PC-3 (cell line): ENCODE results near the gene KLHL28. TPM values are rescaled to one million over a fixed set of nuclear protein-coding genes. Genes with fewer than 3 reads are reported as not detected.

ENCODE experiments used
- ATAC-seq: fragments of 200-7000 bp; cut with Tn5 transposase; 2 replicates; pipeline ENCODE4 v1.9.1; 2020; ENCODE audit warnings: mild to moderate bottlenecking, moderate library complexity
- BruUV-seq: library from RNA; stranded (reverse); fragments of 400-500 nt; replicated peaks from 2 replicates; lab custom pipeline; 2021; lab: Mats Ljungman, UMichigan
- CTCF ChIA-PET: fragments of 300-600 bp; sonication (Branson Sonifier 250); formaldehyde crosslinking; loops from one replicate; lab custom pipeline; 2022; ENCODE audit warnings: antibody characterized with exemption; lab: Charles Lee
- POLR2A ChIA-PET: fragments of 300-600 bp; sonication (Branson Sonifier 250); formaldehyde crosslinking; loops from one replicate; lab custom pipeline; 2022; ENCODE audit warnings: antibody characterized with exemption; ENCODE audit not compliant: unreplicated experiment; lab: Charles Lee
- DNase-seq: peaks from one replicate; pipeline ENCODE4 v3.0.0-alpha.2; 2015
- H2AFZ ChIP-seq: fragments of 300-600 bp; sonication (generic); 2 replicates; pipeline ENCODE4 v1.6.0; 2016; ENCODE audit warnings: antibody characterized with exemption, low read length
- H3F3A ChIP-seq: fragments of 300-600 bp; sonication (generic); one replicate; pipeline ENCODE4 v1.6.0; 2017; ENCODE audit warnings: antibody characterized with exemption, low read length, control low read depth, mild to moderate bottlenecking; ENCODE audit not compliant: unreplicated experiment
- H3K27ac ChIP-seq: fragments of 300-600 bp; sonication (generic); 2 replicates; pipeline ENCODE4 v1.5.1; 2016; ENCODE audit warnings: mild to moderate bottlenecking, low read length
- H3K27me3 ChIP-seq: fragments of 300-600 bp; sonication (generic); 2 replicates; pipeline ENCODE4 v1.6.1; 2016; ENCODE audit warnings: low read length, mixed read lengths
- H3K36me3 ChIP-seq: fragments of 300-600 bp; sonication (generic); 2 replicates; pipeline ENCODE4 v1.6.1; 2016; ENCODE audit warnings: low read depth, mixed run types, low read length, mixed read lengths
- H3K4me1 ChIP-seq: fragments of 300-600 bp; sonication (generic); 2 replicates; pipeline ENCODE4 v1.5.1; 2016; ENCODE audit warnings: low read length; ENCODE audit not compliant: insufficient read depth
- H3K4me2 ChIP-seq: fragments of 300-600 bp; sonication (generic); 2 replicates; pipeline ENCODE4 v1.6.0; 2016; ENCODE audit warnings: low read length
- H3K4me3 ChIP-seq: fragments of 300-600 bp; sonication (generic); 2 replicates; pipeline ENCODE4 v1.5.1; 2016; ENCODE audit warnings: mild to moderate bottlenecking, low read length, mixed read lengths
- H3K79me2 ChIP-seq: fragments of 300-600 bp; sonication (generic); 2 replicates; pipeline ENCODE4 v1.6.1; 2017; ENCODE audit warnings: low read length, mixed read lengths
- H3K9ac ChIP-seq: fragments of 300-600 bp; sonication (generic); 2 replicates; pipeline ENCODE4 v1.6.0; 2016; ENCODE audit warnings: mild to moderate bottlenecking, low read length
- H3K9me2 ChIP-seq: fragments of 300-600 bp; sonication (generic); replicated peaks from 2 replicates; pipeline ENCODE4 v1.6.1; 2016; ENCODE audit warnings: mixed run types, low read length, mixed read lengths
- H3K9me3 ChIP-seq: fragments of 300-600 bp; sonication (generic); 2 replicates; pipeline ENCODE4 v1.6.1; 2016; ENCODE audit warnings: low read length, mixed read lengths
- H4K20me1 ChIP-seq: fragments of 300-600 bp; sonication (generic); 2 replicates; pipeline ENCODE4 v1.6.1; 2016; ENCODE audit warnings: low read length, mixed read lengths
- EZH2 ChIP-seq: fragments of 300-600 bp; sonication (generic); IDR thresholded peaks from one replicate; pipeline ENCODE4 v1.6.1; 2017; ENCODE audit warnings: antibody characterized with exemption, mild to moderate bottlenecking, low read length; ENCODE audit not compliant: unreplicated experiment
- EZH2phosphoT487 ChIP-seq: fragments of 300-600 bp; sonication (generic); IDR thresholded peaks from 2 replicates; pipeline ENCODE4 v1.6.1; 2018; ENCODE audit warnings: mild to moderate bottlenecking, antibody characterized with exemption, low read length, borderline replicate concordance
- intact Hi-C: fragments of 100-400 bp; cut with micrococcal nuclease; formaldehyde crosslinking; loops from 2 replicates; pipeline ENCODE4 v1.9.0; 2023
- total RNA-seq: library from RNA; depleted of rRNA; stranded (reverse); fragments of >200 nt; gene quantifications from 2 replicates; pipeline ENCODE4 v1.2.3, GENCODE V29; 2014
- TF ChIP-seq, protein P1 (sequence below): fragments of 300-600 bp; sonication (generic); conservative IDR thresholded peaks from 2 replicates; pipeline ENCODE4 v1.5.1; 2017; ENCODE audit warnings: antibody characterized with exemption, low read depth, mild to moderate bottlenecking, low read length

KLHL28 gene
- total RNA-seq, 1 experiment from 2014 or later = 2.5 TPM

- Histone ChIP-seq H4K20me1 (no peaks in the 10 kb centered on the region), H3K4me1 (peaks cover 16% of the 10 kb centered on the region), H3K4me2 (peak overlapping the region; percentile 81), H3K4me3 (peak overlapping the region; percentile 81), H2AFZ (peak overlapping the region; percentile 96), H3K9ac (peak overlapping the region; percentile 89; the same call in 1 of the 2 replicates), H3F3A (no peaks in the 10 kb centered on the region), H3K36me3 (no peaks in the 10 kb centered on the region), H3K9me2 (no peaks in the 10 kb centered on the region), H3K79me2 (peaks cover 9% of the 10 kb centered on the region), H3K27ac (no peak overlapping the region), H3K9me3 (no peaks in the 10 kb centered on the region), H3K27me3 (no peaks in the 10 kb centered on the region)
- intact Hi-C loops = loop anchor here (5.0 kb wide), 1 partner anchor 354 kb away; the partner anchor contains the start of gene MIS18BP1
- TF ChIP-seq EZH2 (no peak), EZH2phosphoT487 (no peak)
- TF ChIP-seq, protein P1, sequence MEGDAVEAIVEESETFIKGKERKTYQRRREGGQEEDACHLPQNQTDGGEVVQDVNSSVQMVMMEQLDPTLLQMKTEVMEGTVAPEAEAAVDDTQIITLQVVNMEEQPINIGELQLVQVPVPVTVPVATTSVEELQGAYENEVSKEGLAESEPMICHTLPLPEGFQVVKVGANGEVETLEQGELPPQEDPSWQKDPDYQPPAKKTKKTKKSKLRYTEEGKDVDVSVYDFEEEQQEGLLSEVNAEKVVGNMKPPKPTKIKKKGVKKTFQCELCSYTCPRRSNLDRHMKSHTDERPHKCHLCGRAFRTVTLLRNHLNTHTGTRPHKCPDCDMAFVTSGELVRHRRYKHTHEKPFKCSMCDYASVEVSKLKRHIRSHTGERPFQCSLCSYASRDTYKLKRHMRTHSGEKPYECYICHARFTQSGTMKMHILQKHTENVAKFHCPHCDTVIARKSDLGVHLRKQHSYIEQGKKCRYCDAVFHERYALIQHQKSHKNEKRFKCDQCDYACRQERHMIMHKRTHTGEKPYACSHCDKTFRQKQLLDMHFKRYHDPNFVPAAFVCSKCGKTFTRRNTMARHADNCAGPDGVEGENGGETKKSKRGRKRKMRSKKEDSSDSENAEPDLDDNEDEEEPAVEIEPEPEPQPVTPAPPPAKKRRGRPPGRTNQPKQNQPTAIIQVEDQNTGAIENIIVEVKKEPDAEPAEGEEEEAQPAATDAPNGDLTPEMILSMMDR = no peak
- ATAC-seq (no peak), DNase-seq (peak; percentile 13)
- BruUV-seq = no TSS peak
- CTCF ChIA-PET = no interaction called here
- POLR2A ChIA-PET = no interaction called here
Measured at GRCh38 chr14:44898551-44898950, 63.2 kb downstream of the KLHL28 start.

DNA sequence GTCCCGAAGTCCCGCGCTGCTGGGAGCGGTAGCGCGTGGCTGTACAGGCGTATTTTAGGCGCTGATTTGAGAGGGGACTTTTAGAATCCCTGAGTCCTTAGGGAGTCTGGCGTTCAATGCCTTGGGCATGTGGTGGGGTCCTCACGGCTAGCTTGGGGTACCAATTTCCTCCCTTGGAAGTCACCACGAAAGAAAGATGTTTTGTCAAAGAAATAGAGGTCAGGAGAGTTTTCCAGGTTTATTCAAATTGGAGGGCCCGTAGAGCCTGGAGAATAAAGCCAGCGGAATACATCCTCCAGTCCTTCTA, 63.9 kb downstream of the KLHL28 start:
- Histone ChIP-seq H3F3A (no peaks in the 10 kb centered on the region), H3K9me2 (no peaks in the 10 kb centered on the region), H3K27ac (peak overlapping the region; percentile 68), H3K27me3 (no peaks in the 10 kb centered on the region), H2AFZ (peak overlapping the region; percentile 96), H3K36me3 (no peaks in the 10 kb centered on the region), H4K20me1 (no peaks in the 10 kb centered on the region), H3K9me3 (no peaks in the 10 kb centered on the region), H3K4me2 (peak overlapping the region; percentile 81), H3K4me3 (peak overlapping the region; percentile 81), H3K9ac (peak overlapping the region; percentile 89), H3K79me2 (peaks cover 9% of the 10 kb centered on the region), H3K4me1 (peaks cover 16% of the 10 kb centered on the region)
- ChIA-PET CTCF (no interaction called here), POLR2A (no interaction called here)
- intact Hi-C loops = loop anchor here (1.0 to 5.0 kb wide), 3 partner anchors 65 to 355 kb away; partner anchors contain the start of genes FKBP3, MIS18BP1 and TOGARAM1
- TF ChIP-seq EZH2 = no peak
- TF ChIP-seq, protein P1 = no peak
- no peak for TF ChIP-seq EZH2phosphoT487
- no TSS peak for BruUV-seq
- peak; percentile 66 for DNase-seq
- ATAC-seq = peak; percentile 1; the same call in 1 of the 2 replicates

GRCh38 chr14:44897041-44897844, 64.5 kb downstream of the KLHL28 start:
- Histone ChIP-seq H3K9me2 (no peaks in the 10 kb centered on the region), H3K79me2 (peaks cover 9% of the 10 kb centered on the region), H3F3A (no peaks in the 10 kb centered on the region), H3K9ac (peak overlapping the region; percentile 89), H3K9me3 (no peaks in the 10 kb centered on the region), H3K27ac (peak overlapping the region; percentile 68), H3K36me3 (no peaks in the 10 kb centered on the region), H2AFZ (peak overlapping the region; percentile 96), H3K4me2 (peak overlapping the region; percentile 81), H3K27me3 (no peaks in the 10 kb centered on the region), H4K20me1 (no peaks in the 10 kb centered on the region), H3K4me1 (peaks cover 16% of the 10 kb centered on the region), H3K4me3 (peak overlapping the region; percentile 81)
- POLR2A ChIA-PET = interaction anchor here (0.6 to 0.7 kb wide), 4 partner anchors 22 to 1068 kb away, joined by 3 to 11 read pairs (median 4); no protein-coding TSS in a partner anchor
- DNase-seq (peak; percentile 98), ATAC-seq (peak; percentile 93)
- CTCF ChIA-PET = no interaction called here
- intact Hi-C loops = loop anchor here (1.0 to 5.0 kb wide), 3 partner anchors 65 to 355 kb away; partner anchors contain the start of genes FKBP3, MIS18BP1 and TOGARAM1
- no TSS peak for BruUV-seq
- TF ChIP-seq EZH2 (no peak), EZH2phosphoT487 (no peak)
